AG09309 (cell line): Measurements from ENCODE around the gene PRKAR1A.

Experiments
- DNase-seq: peaks from one replicate; pipeline ENCODE4 v3.0.0-alpha.2; 2010; ENCODE audit warnings: low read depth
- H3K4me3 ChIP-seq: 2 replicates; pipeline ENCODE4 v1.5.1; 2011; ENCODE audit warnings: mild to moderate bottlenecking, low read depth, low read length, moderate library complexity; ENCODE audit not compliant: control insufficient read depth
- TF ChIP-seq, protein P1 (sequence below): IDR thresholded peaks from 2 replicates; pipeline ENCODE4 v1.5.1; 2011; ENCODE audit warnings: mild to moderate bottlenecking, low read depth, low read length, inconsistent platforms; ENCODE audit not compliant: insufficient read depth, control insufficient read depth; ENCODE audit errors: missing control alignments

PRKAR1A gene

DNA sequence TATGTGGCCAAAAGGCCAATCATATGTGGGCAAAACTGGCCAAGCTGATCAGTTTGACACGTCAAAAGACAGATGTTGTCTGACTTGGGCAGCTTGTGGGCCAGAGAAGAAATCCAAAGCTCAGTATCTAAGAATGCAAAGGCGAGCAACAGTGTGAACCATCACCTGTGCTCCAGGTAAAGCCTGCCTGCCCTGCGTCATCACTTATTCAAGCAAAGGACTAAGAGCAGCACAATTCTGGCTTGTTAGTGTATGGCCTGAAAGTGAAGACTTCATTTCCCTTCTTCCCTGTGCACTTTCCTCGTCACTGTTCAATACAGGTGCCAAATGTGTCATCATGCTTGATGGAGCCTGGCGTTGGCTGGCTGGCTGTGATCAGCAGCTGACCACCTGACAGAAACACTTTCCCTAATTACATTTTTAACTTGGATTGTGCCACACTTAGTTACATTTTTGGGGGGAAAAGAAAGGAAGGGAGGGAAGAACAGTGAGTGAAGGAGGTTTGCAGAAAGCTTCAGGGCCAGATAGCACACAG is 84.2 kb downstream of the PRKAR1A start:
- TF ChIP-seq, protein P1, sequence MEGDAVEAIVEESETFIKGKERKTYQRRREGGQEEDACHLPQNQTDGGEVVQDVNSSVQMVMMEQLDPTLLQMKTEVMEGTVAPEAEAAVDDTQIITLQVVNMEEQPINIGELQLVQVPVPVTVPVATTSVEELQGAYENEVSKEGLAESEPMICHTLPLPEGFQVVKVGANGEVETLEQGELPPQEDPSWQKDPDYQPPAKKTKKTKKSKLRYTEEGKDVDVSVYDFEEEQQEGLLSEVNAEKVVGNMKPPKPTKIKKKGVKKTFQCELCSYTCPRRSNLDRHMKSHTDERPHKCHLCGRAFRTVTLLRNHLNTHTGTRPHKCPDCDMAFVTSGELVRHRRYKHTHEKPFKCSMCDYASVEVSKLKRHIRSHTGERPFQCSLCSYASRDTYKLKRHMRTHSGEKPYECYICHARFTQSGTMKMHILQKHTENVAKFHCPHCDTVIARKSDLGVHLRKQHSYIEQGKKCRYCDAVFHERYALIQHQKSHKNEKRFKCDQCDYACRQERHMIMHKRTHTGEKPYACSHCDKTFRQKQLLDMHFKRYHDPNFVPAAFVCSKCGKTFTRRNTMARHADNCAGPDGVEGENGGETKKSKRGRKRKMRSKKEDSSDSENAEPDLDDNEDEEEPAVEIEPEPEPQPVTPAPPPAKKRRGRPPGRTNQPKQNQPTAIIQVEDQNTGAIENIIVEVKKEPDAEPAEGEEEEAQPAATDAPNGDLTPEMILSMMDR, result no peak
- no peak for DNase-seq

DNA sequence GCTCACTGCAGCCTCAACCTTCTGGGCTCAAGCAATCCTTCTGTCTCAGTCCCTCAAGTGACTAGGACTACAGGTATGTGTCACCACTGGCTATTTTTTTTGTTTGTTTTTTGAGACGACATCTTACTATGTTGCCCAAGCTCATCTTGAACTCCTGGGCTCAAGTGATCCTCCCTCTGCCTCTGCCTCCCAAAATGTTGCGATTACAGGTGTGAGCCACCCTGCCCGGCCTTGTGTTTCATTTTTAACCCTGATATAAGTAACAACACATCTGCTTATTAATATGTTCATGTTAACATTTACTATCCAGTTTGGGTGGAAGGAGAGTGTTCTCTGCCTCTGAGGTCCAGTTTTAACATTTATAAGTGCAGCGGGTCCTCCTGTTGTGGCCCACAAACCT is 85.8 kb downstream of the PRKAR1A start:
- TF ChIP-seq, protein P1, result no peak
- no peak for DNase-seq
- H3K4me3 ChIP-seq, result no peak overlapping the region

More for the DNA sequence above, 84.2 kb downstream of the PRKAR1A start:
- no peak overlapping the region for H3K4me3 ChIP-seq

DNA sequence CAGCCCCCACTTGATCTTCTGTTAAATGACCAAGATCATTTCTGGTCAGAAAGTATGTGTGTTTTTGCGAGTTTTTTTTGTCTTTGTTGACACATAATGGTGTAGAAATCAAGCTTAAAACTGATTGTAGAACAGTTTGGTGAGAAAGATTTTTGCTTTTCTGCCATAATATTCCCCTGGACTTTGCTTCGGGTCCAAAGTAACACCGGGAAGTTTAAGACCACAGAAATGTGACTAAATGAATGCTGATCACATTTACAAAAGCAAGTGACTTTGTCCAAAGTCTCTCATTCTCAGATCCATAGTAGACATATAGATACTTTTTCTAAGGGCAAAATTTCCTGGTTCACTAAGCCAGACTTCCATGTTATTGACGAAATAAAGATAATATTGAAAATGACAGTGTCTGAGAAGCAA is 86.3 kb downstream of the PRKAR1A start:
- H3K4me3 ChIP-seq, result no peak overlapping the region
- no peak for DNase-seq
- TF ChIP-seq, protein P1, result no peak

DNA sequence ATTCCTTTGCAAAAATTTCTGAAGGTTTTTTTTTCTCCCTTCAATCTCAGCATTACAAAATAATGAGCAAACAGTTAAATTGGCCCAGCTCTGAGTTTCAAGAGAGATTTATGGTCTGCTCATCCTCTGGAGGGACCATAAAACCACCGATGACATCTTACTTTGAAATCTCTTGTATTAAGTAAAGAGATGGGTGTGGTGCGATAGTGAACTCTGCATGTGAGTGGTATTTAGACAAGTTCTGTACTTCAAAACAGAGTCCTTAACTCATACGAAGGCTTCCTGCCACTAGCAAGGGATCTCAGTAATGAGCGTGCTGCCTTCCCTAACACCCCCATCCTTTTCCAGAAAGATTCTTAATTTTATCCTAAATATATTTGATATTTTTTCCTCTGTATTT is 86.9 kb downstream of the PRKAR1A start:
- DNase-seq, result peak; percentile 87
- H3K4me3 ChIP-seq, result no peak overlapping the region
- TF ChIP-seq, protein P1, result no peak

DNA sequence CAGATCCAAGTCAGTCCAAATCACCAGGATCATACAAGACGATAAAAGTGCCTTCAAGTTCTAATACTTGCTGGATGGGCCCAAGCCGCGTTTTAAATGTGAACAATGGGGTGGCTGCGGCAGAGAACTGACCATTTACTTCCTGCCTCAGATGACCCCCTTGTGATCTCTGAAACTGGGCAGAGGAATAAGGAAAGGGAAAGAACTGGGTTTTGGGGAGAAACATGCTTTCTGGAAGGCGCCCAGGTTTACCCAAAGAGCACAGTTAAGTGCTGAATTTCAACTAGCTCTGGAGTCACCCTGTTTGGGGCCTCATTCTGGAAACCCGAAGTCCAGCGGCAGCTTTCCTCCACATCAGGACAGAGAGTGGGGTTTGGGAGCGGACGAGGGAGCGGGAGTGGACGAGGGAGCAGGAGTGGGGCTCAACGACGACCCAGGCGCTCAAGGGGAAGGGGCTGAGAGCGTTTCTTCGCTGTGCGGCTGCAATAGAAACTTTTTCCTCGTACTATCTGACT is 87.4 kb downstream of the PRKAR1A start:
- H3K4me3 ChIP-seq, result peak overlapping the region; percentile 51
- TF ChIP-seq, protein P1, result no peak
- DNase-seq, result no peak

DNA sequence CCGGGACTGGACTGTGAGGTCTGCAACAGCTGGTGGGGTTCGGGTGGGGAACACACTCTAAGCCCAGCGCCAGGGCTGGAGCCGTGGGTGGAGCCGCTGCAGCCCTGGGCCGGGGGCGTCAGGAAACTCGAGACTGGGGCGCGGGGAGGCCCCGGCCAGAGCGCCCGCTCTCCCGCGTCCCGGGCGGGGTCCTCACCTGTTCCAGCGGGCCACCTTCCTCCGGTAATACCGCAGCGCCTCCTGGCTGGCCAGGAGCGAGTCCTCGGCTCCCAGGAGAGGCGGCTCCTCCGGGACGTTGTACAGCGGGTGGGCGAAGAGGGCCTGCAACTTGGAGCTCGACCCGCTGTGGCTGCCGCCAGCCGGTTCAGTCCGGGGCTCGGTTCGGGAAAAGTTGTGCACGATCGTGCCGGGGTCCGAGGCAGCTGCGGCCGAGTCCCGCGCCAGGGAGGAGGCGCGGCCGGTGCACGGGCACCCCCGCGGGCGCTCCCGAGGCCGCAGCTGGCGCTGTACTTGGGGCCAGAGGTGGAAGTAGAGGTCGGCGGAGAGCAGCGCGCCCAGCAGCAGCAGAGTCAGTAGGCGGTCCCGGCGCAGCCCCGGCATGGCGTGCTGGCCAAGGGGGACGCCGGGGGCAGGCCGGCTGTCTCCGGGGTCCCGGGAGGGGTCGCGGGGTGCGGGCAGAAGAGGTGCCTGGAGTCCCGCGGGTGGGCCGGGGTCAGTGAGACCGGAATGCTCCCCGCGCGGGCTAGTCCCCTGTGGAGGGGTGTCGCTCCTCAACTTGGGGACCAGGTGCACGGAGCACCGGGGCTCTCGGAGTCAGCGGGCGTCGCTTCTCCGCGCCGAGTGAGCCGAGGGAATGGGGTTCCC is 88.1 kb downstream of the PRKAR1A start:
- TF ChIP-seq, protein P1, result peak; percentile 32
- peak overlapping the region; percentile 51 for H3K4me3 ChIP-seq
- DNase-seq, result no peak
